GM19455 (cell line): ENCODE data around the gene CAMKK1.

Experiments
- ATAC-seq: cut with Tn5 transposase; IDR thresholded peaks from one replicate; pipeline ENCODE4 v1.9.1; 2021; ENCODE audit not compliant: unreplicated experiment

CAMKK1 gene

DNA sequence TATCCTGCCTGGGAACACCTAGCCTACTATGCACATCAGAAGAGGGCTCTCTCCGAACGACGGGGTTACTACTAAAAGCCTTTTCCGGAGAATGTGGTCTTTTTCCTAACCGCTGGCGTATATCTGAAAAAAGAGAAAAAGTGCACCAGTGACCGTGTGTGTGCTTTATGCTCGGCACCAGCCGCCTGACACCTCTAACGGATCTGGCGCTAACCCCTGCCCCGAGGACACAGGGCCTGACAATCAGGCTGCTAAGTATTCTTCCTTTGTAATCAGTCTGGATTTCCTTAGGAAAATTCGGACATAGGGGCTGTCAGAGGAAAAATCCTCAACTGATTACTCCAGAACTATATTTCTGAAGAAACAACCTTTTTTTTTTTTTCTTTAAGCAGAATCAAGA is 78.5 kb downstream of the CAMKK1 start:
- ATAC-seq: no peak

DNA sequence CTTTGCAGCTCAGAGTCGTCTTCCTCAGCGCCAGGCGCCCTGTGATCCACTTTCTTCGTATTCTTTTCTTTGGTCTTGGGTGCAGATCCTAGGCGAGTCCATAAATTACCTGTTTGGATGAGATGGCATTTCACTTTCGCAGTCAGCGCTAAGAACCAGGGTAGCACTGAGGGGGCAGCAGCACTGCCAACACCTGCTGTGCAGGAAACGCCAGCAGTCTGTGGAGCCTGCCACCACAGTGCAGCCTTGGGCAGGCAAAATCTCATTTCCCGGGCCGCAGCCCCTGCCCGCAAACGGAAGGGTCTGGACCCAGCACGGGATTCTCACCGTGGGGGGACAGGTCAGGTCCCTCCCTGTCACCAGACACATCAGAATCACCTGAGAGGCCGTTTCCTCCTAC is 79.7 kb downstream of the CAMKK1 start:
- no peak for ATAC-seq

DNA sequence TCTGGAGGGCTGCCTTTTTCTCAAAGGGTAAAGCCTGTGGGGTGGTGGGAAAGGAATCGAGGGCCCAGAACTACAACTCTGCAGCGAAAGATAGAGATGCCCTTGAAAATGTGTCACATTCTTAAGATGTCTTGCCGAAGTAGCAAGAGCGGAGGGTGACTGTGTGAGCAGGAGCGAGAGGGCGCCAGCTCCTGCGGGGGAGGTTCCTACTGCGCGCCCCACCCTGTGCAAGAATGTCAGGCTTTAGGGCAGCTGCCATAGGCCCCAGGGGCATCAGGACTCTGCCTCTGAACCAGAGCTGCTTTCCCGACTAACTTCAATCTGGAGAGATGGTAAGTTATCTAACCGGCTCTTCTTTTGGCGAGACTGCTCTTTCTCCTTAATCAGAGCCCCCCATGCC is 80.1 kb downstream of the CAMKK1 start:
- no peak for ATAC-seq

DNA sequence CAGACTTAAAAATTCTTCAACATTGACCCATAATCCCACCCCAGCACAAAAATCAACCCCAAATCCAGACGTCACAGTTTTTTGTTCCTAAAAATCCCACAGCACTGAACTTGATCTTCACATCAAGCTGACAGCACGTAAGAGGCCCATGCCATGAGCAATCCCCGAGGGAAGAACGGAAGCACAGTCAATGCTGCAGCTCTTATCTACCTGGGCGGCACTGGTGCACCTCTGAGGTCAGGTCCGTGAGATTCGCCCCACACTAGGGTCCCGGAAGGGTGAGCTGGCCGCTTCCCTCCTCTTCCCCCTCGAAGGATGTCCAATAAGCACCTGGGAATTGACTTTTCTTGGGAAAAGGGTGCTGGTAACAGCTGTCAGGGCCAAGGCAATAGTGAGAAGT is 80.6 kb downstream of the CAMKK1 start:
- no peak for ATAC-seq
